Anterior cingulate cortex (tissue), 58 donors: Measurements from ENCODE around the gene DOCK6.

Experiments used
- DNase-seq, 58 donors: peaks; one replicate each; lab custom pipeline; 2025; lab: John Stamatoyannopoulos, UW

DOCK6 gene

GRCh38 chr19:11251217-11251616, 11.1 kb downstream of the DOCK6 start:
- no peak for DNase-seq

GRCh38 chr19:11248852-11249251, 13.5 kb downstream of the DOCK6 start:
- DNase-seq: no peak

DNA sequence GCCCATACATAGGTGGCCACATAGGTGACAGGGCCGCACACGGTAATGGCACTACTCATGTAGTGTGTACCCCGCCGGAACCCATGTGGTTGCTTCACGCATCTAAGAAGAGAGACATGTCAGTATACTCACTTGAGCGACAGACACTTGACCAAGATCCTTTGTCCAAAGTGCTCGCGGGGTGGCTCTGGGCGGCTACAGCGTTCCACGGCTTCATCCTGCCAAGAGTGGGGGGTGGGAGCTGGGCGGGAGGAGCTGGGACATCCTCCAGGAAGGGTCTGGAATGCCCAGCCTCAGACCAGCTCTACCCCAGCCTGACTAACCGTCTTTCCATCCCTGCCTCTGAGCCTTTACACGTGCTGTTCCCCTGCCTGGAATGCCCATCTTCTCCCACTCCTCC, 14.4 kb downstream of the DOCK6 start:
- no peak for DNase-seq

- DNase-seq: no peak
Observed at GRCh38 chr19:11247391-11247790, 14.9 kb downstream of the DOCK6 start.

DNA sequence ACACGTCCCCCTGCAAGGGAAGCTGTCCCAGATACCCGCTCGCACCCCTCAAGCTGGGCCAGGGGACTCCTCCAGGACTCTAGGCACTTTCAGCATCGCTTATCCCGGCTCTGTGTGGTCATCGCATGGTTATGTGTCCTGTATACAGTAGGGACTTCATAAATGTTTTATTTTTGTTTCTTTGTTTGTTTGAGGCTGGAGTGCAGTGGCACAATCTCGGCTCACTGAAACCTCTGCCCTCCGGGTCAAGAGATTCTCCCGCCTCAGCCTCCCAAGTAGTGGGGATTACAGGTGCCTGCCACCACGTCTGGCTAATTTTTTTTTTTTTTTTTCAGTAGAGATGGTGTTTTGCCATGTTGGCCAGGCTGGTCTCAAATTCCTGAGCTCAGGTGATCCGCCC, 15.4 kb downstream of the DOCK6 start:
- no peak for DNase-seq

DNA sequence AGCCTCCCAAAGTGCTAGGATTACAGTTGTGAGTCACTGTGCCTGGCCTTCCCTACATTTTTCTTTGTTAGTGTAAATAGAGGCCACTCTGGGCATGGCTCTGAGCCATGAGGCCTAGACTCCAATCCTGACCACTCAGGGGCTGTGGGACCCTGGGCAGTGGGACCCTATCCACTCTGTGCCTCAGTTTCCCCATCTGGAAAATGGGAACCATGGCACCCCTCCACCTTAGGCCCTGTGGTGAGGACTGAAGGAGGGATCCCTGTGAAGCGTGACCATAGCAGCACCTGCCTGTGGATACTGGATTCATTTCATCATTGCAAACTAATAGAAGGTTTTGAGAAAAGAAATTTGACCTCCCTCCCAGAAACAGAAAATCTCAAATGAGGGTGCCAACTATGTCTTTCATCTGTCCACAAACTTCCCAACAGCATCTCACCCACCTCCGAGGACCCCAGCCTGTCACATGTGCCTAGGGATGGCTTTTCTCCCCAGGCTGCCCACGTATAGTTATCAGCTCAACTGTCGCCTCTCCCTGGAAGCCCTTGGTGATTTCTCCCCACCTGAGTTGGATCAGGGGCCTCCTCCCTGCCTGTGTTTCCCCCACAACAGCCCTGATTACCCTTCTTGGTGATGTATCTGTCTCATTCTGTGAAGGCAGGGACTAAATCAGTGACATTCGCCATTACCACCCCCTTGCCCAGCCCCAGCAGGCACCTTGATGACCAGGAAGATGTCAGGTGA, 17.3 kb downstream of the DOCK6 start:
- no peak for DNase-seq

DNA sequence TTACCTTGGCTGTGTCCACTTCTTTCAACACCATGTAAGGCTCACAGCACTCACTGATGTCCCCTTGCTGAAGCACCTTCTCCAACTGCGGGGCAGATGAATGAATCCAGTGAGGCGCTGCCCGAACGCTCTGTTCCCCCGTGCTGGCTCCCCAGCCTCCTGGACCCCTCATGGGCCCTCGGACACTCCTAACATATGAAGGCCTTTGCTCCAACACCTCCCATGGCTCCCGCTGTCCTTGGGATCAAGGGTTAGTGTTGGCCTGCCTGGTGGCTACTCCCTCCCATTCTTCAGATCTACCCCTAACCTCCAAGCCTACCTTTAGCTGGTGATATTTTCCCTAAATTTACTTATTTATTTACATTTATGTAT, 18.5 kb downstream of the DOCK6 start:
- no peak for DNase-seq

GRCh38 chr19:11242864-11243797, 19.2 kb downstream of the DOCK6 start:
- DNase-seq: peak; percentile 6 to 90 (median 78)

DNA sequence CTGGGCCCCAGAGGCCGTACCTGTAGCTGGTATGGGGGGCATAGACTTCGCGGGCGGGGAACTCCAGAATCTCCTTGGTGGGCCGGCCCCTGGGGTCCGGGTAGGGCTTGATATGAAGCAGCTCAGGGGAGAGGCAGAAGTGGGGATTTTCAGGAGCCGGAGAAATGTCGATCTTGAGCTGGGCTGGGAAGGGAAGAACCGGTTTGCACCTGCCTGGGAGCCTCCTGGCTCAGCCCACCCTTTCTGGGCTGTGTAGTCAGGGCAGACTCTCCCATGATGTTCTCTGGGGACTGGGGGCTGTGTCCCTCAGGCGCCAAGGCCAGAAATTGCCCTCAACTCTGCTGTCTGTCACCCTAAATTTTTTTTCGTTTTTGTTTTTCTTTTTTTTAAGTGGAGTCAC, 20.3 kb downstream of the DOCK6 start:
- no peak for DNase-seq

DNA sequence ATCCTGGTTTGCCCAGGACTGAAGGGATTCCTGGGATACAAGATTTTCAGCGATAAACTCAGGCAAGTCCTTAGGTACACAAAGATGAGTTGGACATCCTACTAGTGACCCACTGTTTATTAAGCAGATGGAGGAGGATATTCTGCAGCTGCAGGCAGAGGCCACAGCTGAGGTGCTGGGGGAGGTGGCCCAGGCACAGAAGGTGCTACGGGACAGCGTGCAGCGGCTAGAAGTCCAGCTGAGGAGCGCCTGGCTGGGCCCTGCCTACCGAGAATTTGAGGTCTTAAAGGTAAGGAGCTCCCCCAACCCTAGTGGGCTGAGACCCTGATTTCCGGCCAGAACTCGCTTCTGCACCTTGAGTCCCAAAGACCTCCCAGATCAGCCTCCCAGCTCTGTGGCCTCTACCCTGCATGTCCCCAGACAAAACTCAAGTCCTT, 22.3 kb downstream of the DOCK6 start:
- no peak for DNase-seq

GRCh38 chr19:11239377-11240000, 22.8 kb downstream of the DOCK6 start, which contains the start of gene ANGPTL8:
ANGPTL8 (plus strand) TSS chr19:11239619; CDS start chr19:11239638, 19 bp downstream.
- DNase-seq: no peak

- DNase-seq: no peak
Observed at GRCh38 chr19:11238781-11239376, 23.4 kb downstream of the DOCK6 start.

- DNase-seq: no peak
Observed at GRCh38 chr19:11238041-11238440, 24.3 kb downstream of the DOCK6 start.

DNA sequence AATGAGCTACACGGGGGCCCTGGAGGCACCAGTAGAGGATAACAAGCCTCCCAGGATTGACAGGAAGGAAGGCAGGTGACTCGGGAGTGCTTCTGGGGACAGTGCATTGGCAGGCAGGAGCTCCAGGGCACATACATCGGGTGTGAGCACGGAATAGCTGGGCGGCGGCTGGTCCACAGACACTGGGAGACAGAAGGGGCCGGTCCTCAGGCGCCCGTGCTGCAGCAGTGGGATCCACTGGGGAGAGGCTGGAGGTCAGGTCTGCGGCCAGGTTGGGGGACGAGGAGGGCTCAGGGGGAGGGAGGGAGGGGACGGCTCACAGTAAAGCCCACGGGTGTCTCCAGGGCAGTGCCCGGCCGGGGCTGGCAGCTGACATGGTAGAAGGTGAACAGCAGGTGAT, 25.0 kb downstream of the DOCK6 start:
- no peak for DNase-seq

GRCh38 chr19:11236324-11237301, 25.7 kb downstream of the DOCK6 start:
- DNase-seq: no peak

- no peak for DNase-seq
Observed at GRCh38 chr19:11234486-11235075, 27.7 kb downstream of the DOCK6 start.

DNA sequence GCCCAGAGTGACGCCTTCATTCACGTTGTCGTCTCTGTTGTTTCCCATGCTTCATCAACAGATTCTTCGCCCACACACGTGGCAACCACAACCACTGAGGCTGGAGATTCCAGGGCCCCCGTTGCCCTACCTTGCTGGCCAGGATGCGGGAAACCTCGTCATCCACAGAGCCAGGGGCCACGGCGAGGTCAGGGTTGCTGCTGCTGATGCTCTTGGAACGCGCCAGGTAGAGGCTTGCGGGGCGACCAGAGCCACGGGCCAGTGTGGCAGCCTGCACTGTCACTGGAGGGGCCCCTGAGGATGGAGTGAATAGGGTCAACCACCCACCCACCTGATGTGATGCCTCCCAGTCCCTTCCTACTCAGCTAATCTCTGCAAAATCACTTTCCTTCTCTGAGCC, 29.3 kb downstream of the DOCK6 start:
- no peak for DNase-seq

DNA sequence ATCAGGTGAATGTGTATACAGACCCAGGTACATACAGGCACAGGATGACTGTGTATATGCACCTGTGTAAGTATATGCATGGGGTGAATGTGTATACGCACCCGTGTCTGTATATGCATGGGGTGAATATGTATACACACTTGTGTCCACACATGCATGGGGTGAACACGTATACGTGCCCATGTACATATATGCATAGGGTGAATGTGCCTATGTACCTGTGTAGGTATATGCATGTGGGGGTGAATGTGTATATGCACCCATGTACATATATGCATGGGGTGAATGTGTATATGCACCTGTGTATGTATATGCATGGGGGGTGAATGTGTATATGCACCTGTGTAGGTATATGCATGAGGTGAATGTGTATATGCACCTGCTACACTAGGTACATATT, 29.8 kb downstream of the DOCK6 start:
- DNase-seq: no peak
